ENCODE data around the gene NPSR1. TPM values are rescaled to one million over a fixed set of nuclear protein-coding genes. Genes with fewer than 3 reads are reported as not detected.

Gene NPSR1
- total and polyA plus RNA-seq, 8 donors = not detected

DNA sequence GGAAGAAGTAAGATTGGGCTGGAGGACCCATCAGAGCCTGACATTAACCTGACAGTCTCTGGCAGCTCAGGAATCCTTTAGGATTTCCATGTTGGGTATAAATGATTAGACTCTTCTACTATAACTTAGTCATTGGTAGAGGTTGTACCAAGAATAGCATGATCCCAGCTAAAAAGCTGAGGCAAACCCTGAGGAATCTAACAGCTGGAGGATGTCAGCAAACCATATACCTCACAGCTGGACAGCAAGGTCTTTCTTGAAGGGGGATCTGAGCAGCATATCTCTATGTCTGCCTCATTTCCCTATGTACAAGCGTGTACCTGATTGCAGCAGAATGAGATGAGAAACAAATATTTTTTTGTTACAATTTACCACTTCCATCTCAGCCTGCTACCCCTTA is 103.2 kb downstream of the NPSR1 start:
- Histone ChIP-seq H3K36me3 (no peaks in the 10 kb centered on the region), H3K4me3 (no peak overlapping the region), H3K4me1 (no peaks in the 10 kb centered on the region), H3K27me3 (no peaks in the 10 kb centered on the region), H3K9me3 (no peaks in the 10 kb centered on the region), H3K27ac (no peak overlapping the region)
- TF ChIP-seq POLR2A (IDR thresholded peaks at IDR 0.05) (no peak), EP300 (IDR thresholded peaks at IDR 0.05) (no peak), POLR2AphosphoS5 (IDR thresholded peaks at IDR 0.05) (no peak)
- TF ChIP-seq, protein P1, sequence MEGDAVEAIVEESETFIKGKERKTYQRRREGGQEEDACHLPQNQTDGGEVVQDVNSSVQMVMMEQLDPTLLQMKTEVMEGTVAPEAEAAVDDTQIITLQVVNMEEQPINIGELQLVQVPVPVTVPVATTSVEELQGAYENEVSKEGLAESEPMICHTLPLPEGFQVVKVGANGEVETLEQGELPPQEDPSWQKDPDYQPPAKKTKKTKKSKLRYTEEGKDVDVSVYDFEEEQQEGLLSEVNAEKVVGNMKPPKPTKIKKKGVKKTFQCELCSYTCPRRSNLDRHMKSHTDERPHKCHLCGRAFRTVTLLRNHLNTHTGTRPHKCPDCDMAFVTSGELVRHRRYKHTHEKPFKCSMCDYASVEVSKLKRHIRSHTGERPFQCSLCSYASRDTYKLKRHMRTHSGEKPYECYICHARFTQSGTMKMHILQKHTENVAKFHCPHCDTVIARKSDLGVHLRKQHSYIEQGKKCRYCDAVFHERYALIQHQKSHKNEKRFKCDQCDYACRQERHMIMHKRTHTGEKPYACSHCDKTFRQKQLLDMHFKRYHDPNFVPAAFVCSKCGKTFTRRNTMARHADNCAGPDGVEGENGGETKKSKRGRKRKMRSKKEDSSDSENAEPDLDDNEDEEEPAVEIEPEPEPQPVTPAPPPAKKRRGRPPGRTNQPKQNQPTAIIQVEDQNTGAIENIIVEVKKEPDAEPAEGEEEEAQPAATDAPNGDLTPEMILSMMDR (IDR thresholded peaks at IDR 0.05) = no peak
- no peak for DNase-seq
- intact Hi-C loops (cut with DNase I; ENCODE audit: low total_unique reads) = no loop called here
- 60 to 86% (median 73%) methylated on average over 1 of the region's 1 CpG for WGBS, 5 donors

DNA sequence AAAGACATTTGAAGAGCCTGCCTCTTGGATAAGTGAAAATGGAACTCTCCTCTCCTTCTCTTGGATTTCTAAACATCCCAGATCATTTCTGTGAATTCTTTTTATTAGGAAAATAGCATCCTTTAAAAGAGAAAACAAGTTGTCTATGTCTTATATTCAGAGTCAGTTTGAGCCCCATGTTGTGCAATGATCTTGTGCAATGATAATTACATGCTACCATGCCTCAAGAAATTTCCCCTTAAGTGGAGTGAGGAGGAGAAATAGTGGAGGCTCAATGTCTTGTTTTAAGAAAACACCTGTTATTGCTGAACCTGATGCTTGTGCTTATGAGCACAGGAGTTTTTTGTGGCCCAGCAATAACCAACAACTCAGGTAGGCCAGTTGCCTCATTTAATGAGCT is 103.6 kb downstream of the NPSR1 start:
- no peak overlapping the region for H3K4me3 ChIP-seq
- H3K27me3 ChIP-seq = no peaks in the 10 kb centered on the region
- TF ChIP-seq POLR2AphosphoS5 (IDR thresholded peaks at IDR 0.05) (no peak), POLR2A (IDR thresholded peaks at IDR 0.05) (no peak), EP300 (IDR thresholded peaks at IDR 0.05) (no peak)
- TF ChIP-seq, protein P1 (IDR thresholded peaks at IDR 0.05) = no peak
- no peaks in the 10 kb centered on the region for H3K9me3 ChIP-seq
- no peak overlapping the region for H3K27ac ChIP-seq
- no peaks in the 10 kb centered on the region for H3K36me3 ChIP-seq
- intact Hi-C loops (cut with DNase I; ENCODE audit: low total_unique reads) = no loop called here
- no peak for DNase-seq
- H3K4me1 ChIP-seq = no peaks in the 10 kb centered on the region

GRCh38 chr7:34762764-34763163 is 104.7 kb downstream of the NPSR1 start:
- no peak overlapping the region for H3K27ac ChIP-seq
- H3K4me1 ChIP-seq = no peaks in the 10 kb centered on the region
- H3K36me3 ChIP-seq = no peaks in the 10 kb centered on the region
- H3K27me3 ChIP-seq = no peaks in the 10 kb centered on the region
- DNase-seq = peak in 1 of 2 donors; percentile 23
- no peaks in the 10 kb centered on the region for H3K9me3 ChIP-seq
- no peak for TF ChIP-seq POLR2AphosphoS5 (IDR thresholded peaks at IDR 0.05)
- TF ChIP-seq EP300 (IDR thresholded peaks at IDR 0.05) = no peak
- TF ChIP-seq, protein P1 (IDR thresholded peaks at IDR 0.05) = no peak
- TF ChIP-seq POLR2A (IDR thresholded peaks at IDR 0.05) = no peak
- intact Hi-C loops (cut with DNase I; ENCODE audit: low total_unique reads) = no loop called here
- 42 to 62% (median 46%) methylated on average over 2 of the region's 2 CpGs for WGBS, 5 donors
- H3K4me3 ChIP-seq = no peak overlapping the region

DNA sequence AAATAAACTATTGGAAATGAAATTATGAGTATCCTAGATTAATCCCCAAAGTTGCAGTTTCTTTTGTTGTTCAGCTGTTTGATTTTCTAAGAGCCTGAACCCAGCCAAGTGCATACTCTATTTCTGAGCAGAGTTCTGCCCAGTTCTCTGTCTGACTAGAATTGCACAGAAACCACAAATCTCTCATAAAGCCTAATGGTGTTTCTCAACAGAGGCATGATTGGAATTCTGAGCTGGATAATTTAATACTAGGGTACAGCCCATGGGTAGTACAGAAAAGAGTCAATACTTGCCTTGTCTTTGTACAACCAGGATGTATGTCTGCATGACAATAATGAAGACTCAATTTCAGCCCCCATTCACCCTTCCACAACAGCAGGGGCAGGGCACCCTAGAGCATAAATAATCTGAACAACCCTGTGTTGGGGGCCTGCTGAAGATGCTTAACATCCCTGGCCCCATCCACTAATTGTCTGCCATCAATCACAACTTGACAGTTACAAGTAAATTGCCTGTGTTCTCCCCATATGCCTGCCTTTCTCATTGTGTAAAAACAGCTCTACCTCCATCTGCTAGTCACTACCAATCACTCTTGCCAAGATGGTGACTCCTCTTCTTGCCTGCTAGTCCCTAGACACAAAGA is 114.4 kb downstream of the NPSR1 start:
- Histone ChIP-seq H3K27ac (no peak overlapping the region), H3K9me3 (peaks cover 0 to 12% (median 5%) of the 10 kb centered on the region in 4 donors), H3K36me3 (no peaks in the 10 kb centered on the region), H3K4me3 (no peak overlapping the region), H3K27me3 (no peaks in the 10 kb centered on the region), H3K4me1 (no peaks in the 10 kb centered on the region)
- intact Hi-C loops (cut with DNase I; ENCODE audit: low total_unique reads) = no loop called here
- TF ChIP-seq POLR2AphosphoS5 (IDR thresholded peaks at IDR 0.05) (no peak), EP300 (IDR thresholded peaks at IDR 0.05) (no peak), POLR2A (IDR thresholded peaks at IDR 0.05) (no peak)
- TF ChIP-seq, protein P1 (IDR thresholded peaks at IDR 0.05) = no peak
- DNase-seq = no peak
